Activated CD4-positive, alpha-beta memory T cell treated with anti-CD3 and anti-CD28 coated beads, Interleukin-2, amount 10 ng/mL, durations not matched to agents 7 days and 5 days (primary cell): Measurements from ENCODE around the gene TBC1D19. TPM values are rescaled to one million over a fixed set of nuclear protein-coding genes. Genes with fewer than 3 reads are reported as not detected.

ENCODE experiments used
- CTCF ChIA-PET: fragments of 350-600 bp; sonication (Branson Sonifier 250); formaldehyde crosslinking; loops from one replicate; lab custom pipeline; 2021; ENCODE audit warnings: antibody characterized with exemption, inconsistent platforms; lab: Charles Lee
- POLR2A ChIA-PET: fragments of 350-600 bp; sonication (Branson Sonifier 250); formaldehyde crosslinking; loops from one replicate; lab custom pipeline; 2021; ENCODE audit warnings: antibody characterized with exemption; lab: Charles Lee
- DNase-seq: peaks from one replicate; pipeline ENCODE4 v3.0.0-alpha.2; 2020
- H3K27ac Mint-ChIP-seq: one replicate; pipeline ENCODE4 v1.8.0; 2021; ENCODE audit warnings: mild to moderate bottlenecking, mixed read lengths
- H3K27me3 Mint-ChIP-seq: one replicate; pipeline ENCODE4 v1.8.0; 2021; ENCODE audit warnings: mixed read lengths
- H3K36me3 Mint-ChIP-seq: one replicate; pipeline ENCODE4 v1.8.0; 2021; ENCODE audit warnings: low read depth, mixed read lengths
- H3K4me1 Mint-ChIP-seq: one replicate; pipeline ENCODE4 v1.8.0; 2021; ENCODE audit warnings: mixed read lengths
- H3K4me3 Mint-ChIP-seq: one replicate; pipeline ENCODE4 v1.8.0; 2021; ENCODE audit warnings: mild to moderate bottlenecking, mixed read lengths
- H3K9me3 Mint-ChIP-seq: one replicate; pipeline ENCODE4 v1.8.0; 2021; ENCODE audit warnings: mixed read lengths
- total RNA-seq, 2 experiments: library from RNA; stranded (reverse); gene quantifications; one replicate each; pipeline ENCODE4 v1.2.3, GENCODE V29; 2021

TBC1D19 gene
- total RNA-seq, 2 experiments from 2014 or later, result 5.6 to 7.1 TPM

DNA sequence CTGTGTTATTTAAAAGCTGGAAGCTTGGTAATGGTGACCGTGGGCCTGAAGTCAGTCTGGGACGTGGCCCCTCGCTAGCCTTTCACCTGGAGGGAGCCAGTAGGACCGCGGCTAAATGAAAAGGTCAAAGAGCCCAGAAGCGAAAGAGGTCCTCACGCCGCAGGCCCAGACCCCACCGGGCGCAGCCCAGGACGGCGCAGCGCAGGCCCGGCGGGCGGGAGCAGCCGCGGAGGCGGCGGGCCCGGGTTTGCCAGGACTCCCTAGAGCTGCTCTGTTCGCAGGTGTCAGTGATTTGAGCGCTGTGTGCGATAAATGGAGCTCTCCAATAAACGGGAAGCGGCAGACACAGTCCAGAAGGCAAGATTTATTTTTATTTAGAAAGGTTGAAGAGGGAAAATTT, 220.6 kb downstream of the TBC1D19 start:
- H3K36me3 Mint-ChIP-seq, result no peaks in the 10 kb centered on the region
- H3K27ac Mint-ChIP-seq, result no peak overlapping the region
- no peak for DNase-seq
- peaks cover 2% of the 10 kb centered on the region for H3K9me3 Mint-ChIP-seq
- no peak overlapping the region for H3K4me3 Mint-ChIP-seq
- CTCF ChIA-PET, result no interaction called here
- POLR2A ChIA-PET, result interaction anchor here (0.8 kb wide), 1 partner anchor 56 kb away, joined by 3 read pairs; the partner anchor contains the start of gene STIM2
- H3K4me1 Mint-ChIP-seq, result peaks cover 5% of the 10 kb centered on the region
- H3K27me3 Mint-ChIP-seq, result no peaks in the 10 kb centered on the region

DNA sequence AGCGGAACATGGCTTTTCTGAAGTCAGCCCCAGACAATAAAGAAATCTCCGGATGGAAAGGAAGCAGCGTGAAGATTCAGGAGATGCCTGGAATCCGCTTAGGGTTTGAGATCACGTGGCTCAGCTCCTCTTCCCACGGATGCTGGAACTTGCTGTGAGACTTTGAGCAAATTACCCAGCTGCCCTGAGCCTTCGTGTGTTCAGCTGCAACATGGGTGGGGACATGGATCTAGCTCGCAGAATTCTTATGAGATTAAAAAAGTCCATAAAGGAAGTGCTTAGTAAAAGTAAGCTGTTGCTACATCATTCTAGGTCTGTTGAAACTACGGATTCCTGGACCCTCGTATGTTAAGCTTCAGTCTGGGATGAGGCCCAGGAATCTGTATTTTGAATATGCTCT, 221.0 kb downstream of the TBC1D19 start:
- POLR2A ChIA-PET, result interaction anchor here (0.8 kb wide), 1 partner anchor 55 kb away, joined by 3 read pairs; the partner anchor contains the start of gene STIM2
- no peaks in the 10 kb centered on the region for H3K9me3 Mint-ChIP-seq

More for the DNA sequence above, 221.0 kb downstream of the TBC1D19 start:
- CTCF ChIA-PET, result no interaction called here
- H3K27ac Mint-ChIP-seq, result no peak overlapping the region
- peaks cover 5% of the 10 kb centered on the region for H3K4me1 Mint-ChIP-seq
- no peaks in the 10 kb centered on the region for H3K36me3 Mint-ChIP-seq
- DNase-seq, result no peak
- H3K4me3 Mint-ChIP-seq, result no peak overlapping the region
- no peaks in the 10 kb centered on the region for H3K27me3 Mint-ChIP-seq

Other genes with a start within 250 kb of the TBC1D19 start
- gene CCKAR, start 93.6 kb upstream of the TBC1D19 start, total RNA-seq, result not detected